Ascending aorta (tissue), 2 donors: ENCODE measurements around the gene RBM20. TPM values are rescaled to one million over a fixed set of nuclear protein-coding genes. Genes with fewer than 3 reads are reported as not detected.
A peak's percentile ranks its signal among the peaks of the same experiment; 100 is the strongest.

Source experiments
- DNase-seq, 2 donors: peaks; one replicate each; pipeline ENCODE4 v3.0.0-alpha.2; 2019; ENCODE audit warnings: low spot score in 2 of 2
- H3K27ac ChIP-seq, 2 donors: fragments of 200-600 bp; sonication (generic); one replicate each; pipeline ENCODE4 v1.5.1; 2016 to 2017; ENCODE audit warnings: mild to moderate bottlenecking in 1 of 2
- H3K27me3 ChIP-seq: fragments of 200-600 bp; sonication (generic); one replicate; pipeline ENCODE4 v1.5.1; 2017
- H3K36me3 ChIP-seq, 2 donors: fragments of 200-600 bp; sonication (generic); one replicate each; pipeline ENCODE4 v1.5.1; 2016
- H3K4me1 ChIP-seq, 2 donors: fragments of 200-600 bp; sonication (generic); one replicate each; pipeline ENCODE4 v1.5.1; 2016 to 2017; ENCODE audit warnings: mild to moderate bottlenecking in 1 of 2
- H3K4me3 ChIP-seq, 2 donors: fragments of 200-600 bp; sonication (generic); one replicate each; pipeline ENCODE4 v1.5.1; 2016 to 2017; ENCODE audit warnings: mild to moderate bottlenecking in 1 of 2
- H3K9me3 ChIP-seq, 2 donors: fragments of 200-600 bp; sonication (generic); one replicate each; pipeline ENCODE4 v1.5.1; 2016
- CTCF ChIP-seq, 3 experiments: fragments of 200-600 bp in 2 of 3; fragments of 450-650 bp in 1 of 3; sonication (generic) in 2 of 3; IDR thresholded peaks; one replicate each; pipeline ENCODE4 v1.5.1; 2016 to 2019; ENCODE audit warnings: antibody characterized with exemption in 3 of 3, mild to moderate bottlenecking in 1 of 3, moderate library complexity in 1 of 3
- intact Hi-C: fragments of 100-400 bp; cut with DNase I; formaldehyde crosslinking; loops from one replicate; pipeline ENCODE4 v1.15.1; 2023
- total RNA-seq: library from RNA; depleted of rRNA; stranded (reverse); fragments of >200 nt; gene quantifications from one replicate; pipeline ENCODE4 v1.1.0, GENCODE V29; 2016

RBM20 gene
- total RNA-seq, 1 donor from 2014 or later: 4.8 TPM

- Histone ChIP-seq H3K36me3 (no peaks in the 10 kb centered on the region), H3K9me3 (no peaks in the 10 kb centered on the region), H3K4me1 (peaks cover 0 to 4% of the 10 kb centered on the region in 2 donors), H3K4me3 (no peak overlapping the region), H3K27me3 (no peaks in the 10 kb centered on the region), H3K27ac (no peak overlapping the region)
- TF ChIP-seq CTCF (IDR thresholded peaks at IDR 0.05): no peak
- no peak for DNase-seq
- intact Hi-C loops: loop anchor here (5.0 kb wide), 1 partner anchor 41 kb away; no protein-coding TSS in a partner anchor
Measured at GRCh38 chr10:110641256-110641655, 2.9 kb upstream of the RBM20 start.

GRCh38 chr10:110642204-110643034, 1.7 kb upstream of the RBM20 start:
- Histone ChIP-seq H3K4me3 (no peak overlapping the region), H3K27ac (no peak overlapping the region), H3K36me3 (no peaks in the 10 kb centered on the region), H3K9me3 (no peaks in the 10 kb centered on the region), H3K27me3 (no peaks in the 10 kb centered on the region), H3K4me1 (peaks cover 0 to 4% of the 10 kb centered on the region in 2 donors)
- intact Hi-C loops: loop anchor here (5.0 kb wide), 1 partner anchor 40 kb away; no protein-coding TSS in a partner anchor
- TF ChIP-seq CTCF (IDR thresholded peaks at IDR 0.05): no peak
- no peak for DNase-seq

- no peak for DNase-seq
- intact Hi-C loops: loop anchor here (5.0 kb wide), 1 partner anchor 39 kb away; no protein-coding TSS in a partner anchor
- no peaks in the 10 kb centered on the region for H3K9me3 ChIP-seq
- TF ChIP-seq CTCF (IDR thresholded peaks at IDR 0.05): no peak
- peaks cover 0 to 4% of the 10 kb centered on the region in 2 donors for H3K4me1 ChIP-seq
- H3K27ac ChIP-seq: peak overlapping the region; percentile 72 to 94
- no peaks in the 10 kb centered on the region for H3K27me3 ChIP-seq
- H3K4me3 ChIP-seq: peak overlapping the region; percentile 61 to 96
- H3K36me3 ChIP-seq: no peaks in the 10 kb centered on the region
Measured at GRCh38 chr10:110643035-110643652, 992 bp upstream of the RBM20 start.

- peak overlapping the region; percentile 61 to 96 for H3K4me3 ChIP-seq
- H3K27ac ChIP-seq: peak overlapping the region; percentile 72 to 94
- no peaks in the 10 kb centered on the region for H3K9me3 ChIP-seq
- no peak for DNase-seq
- TF ChIP-seq CTCF (IDR thresholded peaks at IDR 0.05): no peak
- no peaks in the 10 kb centered on the region for H3K36me3 ChIP-seq
- H3K27me3 ChIP-seq: no peaks in the 10 kb centered on the region
- intact Hi-C loops: loop anchor here (5.0 kb wide), 1 partner anchor 37 kb away; no protein-coding TSS in a partner anchor
- peaks cover 0 to 6% of the 10 kb centered on the region in 2 donors for H3K4me1 ChIP-seq
Measured at GRCh38 chr10:110644598-110645462, 694 bp downstream of the RBM20 start.

- no peak for TF ChIP-seq CTCF (IDR thresholded peaks at IDR 0.05)
- no peak overlapping the region for H3K4me3 ChIP-seq
- H3K4me1 ChIP-seq: peaks cover 0 to 6% of the 10 kb centered on the region in 2 donors
- H3K27ac ChIP-seq: no peak overlapping the region
- no peaks in the 10 kb centered on the region for H3K9me3 ChIP-seq
- no peaks in the 10 kb centered on the region for H3K36me3 ChIP-seq
- intact Hi-C loops: no loop called here
- DNase-seq: no peak
- H3K27me3 ChIP-seq: no peaks in the 10 kb centered on the region
Measured at GRCh38 chr10:110646417-110647135, 2.4 kb downstream of the RBM20 start.
